GM19467 (cell line): ENCODE results near the gene FBH1.
"Not testable (repeated sequence)": the region's sequence is repeated elsewhere in the genome, so short reads cannot be mapped to it uniquely, and the experiment has no call there.

Experiments
- ATAC-seq: cut with Tn5 transposase; IDR thresholded peaks from one replicate; pipeline ENCODE4 v1.9.1; 2021; ENCODE audit warnings: mild to moderate bottlenecking, moderate library complexity; ENCODE audit not compliant: unreplicated experiment

The FBH1 gene

DNA sequence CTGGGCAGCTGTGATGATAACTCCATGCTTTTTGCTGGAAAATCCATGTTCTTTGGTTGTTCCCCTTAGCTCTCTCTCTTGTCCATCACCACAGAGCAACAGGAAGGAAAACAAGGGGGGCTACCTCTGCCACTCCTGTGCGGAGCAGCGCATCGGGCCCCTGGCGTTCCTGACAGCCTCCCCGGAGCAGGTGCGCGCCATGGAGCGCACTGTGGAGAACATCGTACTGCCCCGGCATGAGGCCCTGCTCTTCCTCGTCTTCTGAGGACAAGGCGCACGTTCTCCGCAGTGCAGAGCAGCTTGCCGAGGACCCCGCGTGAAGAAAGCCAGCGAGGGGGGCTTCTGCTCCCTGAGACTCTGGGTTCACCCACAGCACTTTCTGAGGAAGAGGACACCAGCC lies 47.0 kb downstream of the FBH1 start:
- no peak for ATAC-seq

GRCh38 chr10:5938291-5938690 lies 48.2 kb downstream of the FBH1 start:
- ATAC-seq, result no peak

DNA sequence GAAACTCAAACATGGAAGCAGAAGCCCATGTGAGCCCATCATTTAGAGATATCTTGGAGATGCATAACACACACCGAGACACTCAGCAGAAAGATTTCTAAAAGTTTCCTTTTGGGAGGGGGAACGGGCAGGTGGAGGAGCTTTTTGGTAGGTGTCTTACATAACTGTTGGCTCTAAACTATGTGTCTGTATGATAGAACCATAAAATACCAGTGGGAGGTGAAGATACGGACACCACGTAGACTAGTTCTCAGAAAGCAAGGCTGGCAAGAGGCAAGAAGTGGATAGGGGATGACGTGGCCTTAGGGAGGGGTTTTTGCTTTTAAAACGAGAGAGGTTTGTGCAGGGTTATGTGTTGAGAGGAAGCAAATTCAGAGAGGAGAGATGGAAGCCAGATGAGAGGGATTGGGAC lies 50.8 kb downstream of the FBH1 start:
- no peak for ATAC-seq

- ATAC-seq, result no peak
Observed at GRCh38 chr10:5941579-5941978, 51.5 kb downstream of the FBH1 start.

DNA sequence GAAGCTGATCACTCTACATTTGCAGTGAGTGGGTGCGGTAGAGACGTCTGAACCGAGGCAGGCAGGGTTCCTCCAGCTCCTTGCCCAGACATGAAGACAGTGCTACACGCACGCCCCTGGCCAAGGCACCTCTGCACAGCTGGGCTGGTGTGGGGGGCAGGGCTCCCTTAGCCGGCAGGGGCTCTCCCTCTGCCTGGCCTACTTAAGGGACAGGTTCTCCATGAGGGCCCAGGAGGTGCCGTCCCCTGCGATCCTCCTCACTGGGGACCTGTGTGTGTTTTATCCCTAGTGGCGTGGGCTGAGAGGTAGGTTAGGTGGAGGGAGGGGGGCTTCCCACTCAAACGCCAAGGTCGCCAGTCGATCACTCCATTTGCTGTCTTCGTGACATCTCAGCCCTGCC lies 52.0 kb downstream of the FBH1 start:
- no peak for ATAC-seq

DNA sequence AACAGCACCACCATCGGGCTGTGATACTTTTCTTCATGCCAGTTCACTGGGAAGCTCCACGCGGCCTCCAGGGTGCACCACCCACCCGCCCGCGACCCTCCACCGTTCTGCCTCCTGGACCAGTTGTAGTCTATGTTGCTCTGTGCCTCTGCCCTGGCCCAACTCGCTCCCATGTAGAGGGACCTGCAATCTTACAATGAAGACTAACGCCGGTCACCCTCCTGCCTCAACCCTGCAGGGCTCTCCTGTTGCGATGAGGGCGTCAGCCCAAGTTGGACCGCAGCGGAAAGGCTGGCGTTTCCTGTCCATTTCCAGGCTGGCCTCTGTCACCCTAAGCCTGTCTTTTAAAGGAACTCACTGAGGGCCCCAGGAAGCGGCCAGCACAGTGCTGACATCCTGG lies 52.4 kb downstream of the FBH1 start:
- ATAC-seq, result no peak

DNA sequence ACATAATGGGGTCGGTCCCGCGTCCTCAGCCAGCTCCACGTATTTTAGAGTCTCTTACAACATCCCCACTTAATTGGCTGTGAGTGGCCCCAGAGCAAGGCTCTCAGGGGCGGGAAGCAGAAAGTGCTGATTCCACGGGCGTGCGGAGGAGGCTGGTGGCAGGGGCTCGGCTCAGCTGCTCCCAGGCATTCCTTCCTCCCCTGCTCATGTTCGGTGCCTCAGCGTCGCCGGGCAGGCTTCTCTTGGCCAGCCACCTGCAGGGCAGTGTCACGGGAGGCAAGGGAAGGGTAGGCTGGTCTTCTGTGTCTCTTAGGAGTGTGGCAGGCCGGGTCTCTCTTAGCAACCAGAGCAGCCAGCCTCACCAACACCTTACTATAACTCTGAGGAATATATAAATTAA lies 53.5 kb downstream of the FBH1 start:
- ATAC-seq, result no peak

- ATAC-seq, result no peak
Observed at GRCh38 chr10:5944389-5945189, 54.5 kb downstream of the FBH1 start.

- no peak for ATAC-seq
Observed at GRCh38 chr10:5945190-5945509, 55.1 kb downstream of the FBH1 start.

GRCh38 chr10:5945561-5946418 lies 55.7 kb downstream of the FBH1 start:
- no peak for ATAC-seq

DNA sequence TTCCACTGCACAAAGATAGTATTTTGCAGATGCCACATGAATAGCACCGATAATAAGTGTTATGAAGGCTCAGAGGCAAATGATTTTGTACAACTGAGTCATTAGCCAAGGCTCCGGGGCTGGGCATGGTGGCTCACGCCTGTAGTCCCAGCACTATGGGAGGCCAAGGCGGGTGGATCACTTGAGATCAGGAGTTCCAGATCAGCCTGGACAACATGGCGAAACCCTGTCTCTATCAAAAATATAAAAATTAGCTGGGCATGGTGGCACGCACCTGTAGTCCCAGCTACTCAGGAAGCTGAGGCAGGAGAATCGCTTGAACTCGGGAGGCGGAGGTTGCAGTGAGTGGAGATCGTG lies 56.4 kb downstream of the FBH1 start:
- ATAC-seq, result not testable (repeated sequence)

- no peak for ATAC-seq
Observed at GRCh38 chr10:5946786-5947185, 56.7 kb downstream of the FBH1 start.

DNA sequence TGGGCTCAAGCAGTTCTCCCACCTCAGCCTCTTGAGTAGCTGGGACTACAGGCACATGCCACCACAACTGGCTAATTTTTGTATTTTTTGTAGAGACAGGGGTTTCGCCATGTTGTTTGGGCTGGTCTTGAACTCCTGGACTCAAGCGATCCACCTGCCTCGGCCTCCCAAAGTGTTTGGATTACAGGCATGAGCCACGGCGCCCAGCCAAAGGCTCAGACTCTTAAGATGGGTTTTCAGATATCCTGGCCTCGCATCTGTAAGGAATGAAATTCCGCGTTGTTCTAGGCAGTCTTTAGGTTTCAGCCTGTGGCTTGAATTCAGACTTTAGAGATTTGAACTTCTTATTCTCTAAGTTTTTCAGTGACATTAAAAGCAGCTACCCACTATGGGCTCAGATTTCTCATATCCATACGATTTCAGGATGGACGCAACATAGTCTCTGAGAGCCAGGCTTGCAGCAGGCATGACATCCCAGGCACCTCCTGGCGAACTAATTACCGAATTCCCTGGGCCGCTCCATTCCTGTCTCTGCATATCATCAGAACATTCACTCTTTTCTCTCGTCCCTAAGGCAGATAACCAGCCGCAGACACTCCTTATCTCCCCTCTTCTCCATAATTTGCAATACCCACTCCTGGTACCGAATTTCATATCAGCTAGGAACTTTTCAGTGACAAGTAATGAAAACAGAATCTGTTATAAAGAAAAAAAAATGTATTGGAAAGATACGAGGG lies 57.6 kb downstream of the FBH1 start:
- no peak for ATAC-seq

- no peak for ATAC-seq
Observed at GRCh38 chr10:5948208-5948585, 58.2 kb downstream of the FBH1 start.

DNA sequence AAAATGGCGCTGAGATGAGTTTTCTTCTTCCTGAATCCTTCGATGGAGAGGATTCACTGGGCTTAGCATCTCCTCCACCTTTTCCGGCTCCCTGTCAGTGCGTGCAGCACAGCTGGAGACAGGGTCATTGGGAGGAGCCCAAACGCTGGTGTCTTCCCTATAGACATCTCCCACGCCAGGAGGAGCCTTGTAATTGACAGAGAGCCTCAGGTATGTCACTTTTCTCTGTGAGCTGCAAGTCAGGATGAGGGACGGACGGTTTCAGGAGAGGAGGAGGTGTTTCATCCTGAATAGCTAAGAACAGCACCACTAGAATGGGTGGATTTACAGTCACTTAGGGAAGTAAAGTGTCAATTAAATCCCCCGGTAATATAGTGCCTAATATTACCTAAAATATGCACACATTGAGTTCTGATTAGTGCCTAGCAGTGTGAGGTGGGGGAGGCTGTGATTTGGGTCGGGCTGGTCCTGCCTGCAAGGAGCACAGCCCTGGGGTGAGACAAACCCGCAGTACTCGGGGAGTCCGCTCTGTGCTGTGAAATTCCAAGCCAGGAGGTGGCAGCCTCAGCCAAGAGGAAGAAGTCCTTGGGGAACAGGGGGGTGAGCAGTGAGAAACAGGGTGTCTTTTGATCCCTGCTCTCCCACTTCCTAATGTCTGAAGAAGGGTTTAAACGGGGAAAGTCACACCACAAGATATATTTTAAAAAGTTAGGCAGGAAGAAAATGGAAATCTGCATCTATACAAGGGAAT lies 59.1 kb downstream of the FBH1 start:
- no peak for ATAC-seq

GRCh38 chr10:5951167-5951711 lies 61.2 kb downstream of the FBH1 start:
- ATAC-seq, result no peak

- no peak for ATAC-seq
Observed at GRCh38 chr10:5951721-5952407, 61.8 kb downstream of the FBH1 start.

GRCh38 chr10:5952731-5953385 lies 62.8 kb downstream of the FBH1 start:
- ATAC-seq, result no peak

GRCh38 chr10:5953676-5954075 lies 63.6 kb downstream of the FBH1 start:
- ATAC-seq, result no peak
